Endothelial cell (in vitro differentiated cells): Measurements from ENCODE around the gene SLIT1. TPM values are rescaled to one million over a fixed set of nuclear protein-coding genes. Genes with fewer than 3 reads are reported as not detected.

Experiments
- DNase-seq: peaks from one replicate; pipeline ENCODE4 v3.0.0; 2021; ENCODE audit warnings: low spot score
- H3K27ac Mint-ChIP-seq: one replicate; pipeline ENCODE4 v1.8.0; 2021; ENCODE audit warnings: mixed read lengths, inconsistent platforms; ENCODE audit not compliant: unreplicated experiment
- H3K27me3 Mint-ChIP-seq: one replicate; pipeline ENCODE4 v1.8.0; 2021; ENCODE audit warnings: mild to moderate bottlenecking, moderate library complexity, mixed read lengths, inconsistent platforms; ENCODE audit not compliant: unreplicated experiment
- H3K36me3 Mint-ChIP-seq: one replicate; pipeline ENCODE4 v1.8.0; 2021; ENCODE audit warnings: mild to moderate bottlenecking, low read depth, mixed read lengths, inconsistent platforms; ENCODE audit not compliant: unreplicated experiment
- H3K4me1 Mint-ChIP-seq: one replicate; pipeline ENCODE4 v1.8.0; 2021; ENCODE audit warnings: mild to moderate bottlenecking, mixed read lengths, inconsistent platforms; ENCODE audit not compliant: unreplicated experiment
- H3K4me3 Mint-ChIP-seq: one replicate; pipeline ENCODE4 v1.8.0; 2021; ENCODE audit warnings: mild to moderate bottlenecking, mixed read lengths, inconsistent platforms; ENCODE audit not compliant: unreplicated experiment
- H3K9me3 Mint-ChIP-seq: one replicate; pipeline ENCODE4 v1.8.0; 2021; ENCODE audit warnings: mixed read lengths, inconsistent platforms; ENCODE audit not compliant: unreplicated experiment
- CTCF ChIP-seq: fragments of 200-600 bp; sonication (generic); IDR thresholded peaks from one replicate; pipeline ENCODE4 v1.5.0; 2021; ENCODE audit warnings: antibody characterized with exemption; ENCODE audit not compliant: unreplicated experiment
- total RNA-seq: library from RNA; stranded (reverse); fragmentation: NEBNext Ultra II Directional; extraction: Animal tissue kit (Norgen Biotek cat#: 25700); gene quantifications from one replicate; pipeline ENCODE4 v1.2.1, GENCODE V29; 2021; ENCODE audit not compliant: unreplicated experiment

The SLIT1 gene
- total RNA-seq, 1 donor from 2014 or later: 0.54 TPM

GRCh38 chr10:96992721-96993120 is 193.0 kb downstream of the SLIT1 start:
- DNase-seq: no peak
- Mint-ChIP-seq H3K27ac (no peak overlapping the region), H3K36me3 (no peaks in the 10 kb centered on the region), H3K4me3 (no peak overlapping the region), H3K27me3 (no peaks in the 10 kb centered on the region), H3K4me1 (peaks cover 37% of the 10 kb centered on the region), H3K9me3 (no peaks in the 10 kb centered on the region)
- TF ChIP-seq CTCF: no peak

- Mint-ChIP-seq H3K36me3 (no peaks in the 10 kb centered on the region), H3K27me3 (no peaks in the 10 kb centered on the region), H3K9me3 (no peaks in the 10 kb centered on the region), H3K4me3 (no peak overlapping the region), H3K4me1 (peaks cover 28% of the 10 kb centered on the region), H3K27ac (no peak overlapping the region)
- TF ChIP-seq CTCF: no peak
- no peak for DNase-seq
These were observed 194.4 kb downstream of the SLIT1 start for GRCh38 chr10:96991313-96991841.

DNA sequence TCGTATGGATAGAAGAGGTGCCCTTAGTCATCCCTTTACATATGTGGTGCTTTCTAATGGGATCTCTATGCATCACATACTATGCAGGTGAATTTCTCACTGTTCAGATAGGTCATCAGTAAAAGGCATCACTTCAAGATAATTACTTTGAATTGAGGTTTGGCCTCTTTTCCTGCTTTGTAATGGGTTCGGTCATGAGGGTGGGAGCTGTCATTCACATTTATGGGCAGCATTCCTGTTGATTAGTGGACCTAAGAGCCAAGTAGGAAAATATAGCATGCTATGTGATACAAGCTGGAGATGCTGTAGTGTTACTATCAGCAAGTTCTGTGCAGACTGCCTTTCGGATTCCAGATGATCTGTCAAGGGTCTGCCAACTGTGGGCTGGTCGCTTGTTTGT is 197.3 kb downstream of the SLIT1 start:
- Mint-ChIP-seq H3K9me3 (no peaks in the 10 kb centered on the region), H3K36me3 (no peaks in the 10 kb centered on the region), H3K4me3 (no peak overlapping the region), H3K27me3 (peaks cover 6% of the 10 kb centered on the region), H3K4me1 (peaks cover 29% of the 10 kb centered on the region), H3K27ac (no peak overlapping the region)
- no peak for TF ChIP-seq CTCF
- no peak for DNase-seq

GRCh38 chr10:96987842-96988175 is 197.9 kb downstream of the SLIT1 start:
- no peak for DNase-seq
- no peak overlapping the region for H3K4me3 Mint-ChIP-seq
- no peak overlapping the region for H3K27ac Mint-ChIP-seq
- no peak for TF ChIP-seq CTCF
- no peaks in the 10 kb centered on the region for H3K36me3 Mint-ChIP-seq
- H3K9me3 Mint-ChIP-seq: no peaks in the 10 kb centered on the region
- peaks cover 27% of the 10 kb centered on the region for H3K4me1 Mint-ChIP-seq
- peaks cover 6% of the 10 kb centered on the region for H3K27me3 Mint-ChIP-seq

- peaks cover 6% of the 10 kb centered on the region for H3K27me3 Mint-ChIP-seq
- peaks cover 27% of the 10 kb centered on the region for H3K4me1 Mint-ChIP-seq
- no peak overlapping the region for H3K4me3 Mint-ChIP-seq
- no peak for DNase-seq
- no peak for TF ChIP-seq CTCF
- H3K9me3 Mint-ChIP-seq: no peaks in the 10 kb centered on the region
- H3K36me3 Mint-ChIP-seq: no peaks in the 10 kb centered on the region
- no peak overlapping the region for H3K27ac Mint-ChIP-seq
These were observed 198.5 kb downstream of the SLIT1 start for GRCh38 chr10:96987141-96987841.
